SHP77 (cell line): Measurements from ENCODE around the gene LYPD8.

Experiments
- DNase-seq, 2 experiments: peaks; one replicate each; lab custom pipeline; 2025; lab: John Stamatoyannopoulos, UW

LYPD8 gene

DNA sequence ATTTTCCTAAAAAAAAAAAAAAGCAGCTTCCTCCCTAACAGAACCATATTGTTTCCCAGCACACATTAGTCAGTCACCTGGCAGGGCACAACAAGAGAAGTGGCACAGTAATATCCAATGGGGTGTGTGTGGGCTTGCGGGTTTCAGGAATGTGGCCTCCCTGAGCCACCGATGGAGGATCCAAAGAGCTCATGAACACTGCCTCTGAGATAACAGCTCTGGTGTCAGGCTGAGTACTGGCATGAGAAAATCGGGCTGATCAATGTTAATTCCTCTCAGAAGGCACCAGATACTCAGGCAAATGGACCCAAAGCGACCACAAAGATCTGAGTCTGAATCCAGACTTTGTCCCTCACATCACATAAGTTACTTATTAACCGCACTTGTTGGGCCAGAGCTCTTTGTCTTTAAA lies 2.2 kb upstream of the LYPD8 start:
- no peak for DNase-seq

DNA sequence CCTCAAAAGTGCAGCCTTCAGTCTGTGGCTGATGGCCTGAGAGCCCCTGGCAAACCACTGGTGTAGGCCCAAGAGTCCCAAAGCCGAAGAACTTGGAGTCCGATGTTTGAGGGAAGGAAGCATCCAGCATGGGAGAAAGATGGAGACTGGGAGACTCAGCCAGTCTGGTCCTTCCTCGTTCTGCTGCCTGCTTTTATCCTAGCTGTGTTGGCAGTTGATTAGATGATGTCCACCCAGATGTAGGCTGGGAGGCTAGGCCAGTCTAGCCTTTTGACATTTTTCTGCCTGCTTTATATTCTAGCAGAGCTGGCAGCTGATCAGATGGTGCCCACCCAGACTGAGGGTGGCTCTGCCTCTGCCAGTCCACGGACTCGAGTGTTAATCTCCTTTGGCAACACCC lies 1.1 kb upstream of the LYPD8 start:
- DNase-seq = no peak

DNA sequence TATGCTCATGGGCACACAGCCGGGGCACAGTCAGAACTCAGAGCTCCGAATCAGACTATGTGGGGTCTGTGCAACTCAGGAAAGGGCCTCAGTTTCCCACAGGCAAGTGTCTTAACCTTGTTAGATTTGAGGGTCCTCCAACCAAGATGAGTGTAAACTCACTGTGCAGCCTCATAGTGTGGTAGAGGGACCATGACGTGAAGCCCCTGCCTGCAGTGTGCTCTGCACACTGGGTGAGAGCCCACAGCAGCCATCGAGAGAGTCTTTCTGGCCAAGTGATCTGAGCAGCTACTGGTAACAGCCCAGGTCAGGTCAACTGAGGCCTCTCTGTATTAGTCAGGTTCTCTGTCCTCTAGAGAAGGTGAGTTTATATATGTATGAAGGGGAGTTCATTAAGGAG lies 592 bp upstream of the LYPD8 start:
- DNase-seq = no peak

DNA sequence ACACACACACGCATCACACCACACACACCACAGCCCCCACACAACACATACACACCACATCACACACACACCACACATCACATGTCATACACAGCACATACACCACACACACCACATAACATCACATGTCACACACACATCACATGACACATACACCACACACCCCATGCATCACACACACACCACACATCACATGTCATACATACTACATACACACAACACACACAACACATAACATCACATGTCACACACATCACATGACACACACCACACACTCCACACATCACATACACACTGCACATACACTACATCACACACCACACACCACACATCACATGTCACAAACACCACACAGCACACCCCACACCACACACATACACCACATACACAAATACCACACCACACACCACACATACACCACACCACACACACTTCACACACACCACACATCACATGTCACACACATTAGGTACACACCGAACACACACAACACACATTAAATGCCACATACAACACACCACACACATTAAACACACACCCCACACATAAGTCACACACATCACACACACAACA lies 1.8 kb downstream of the LYPD8 start:
- DNase-seq = no peak

DNA sequence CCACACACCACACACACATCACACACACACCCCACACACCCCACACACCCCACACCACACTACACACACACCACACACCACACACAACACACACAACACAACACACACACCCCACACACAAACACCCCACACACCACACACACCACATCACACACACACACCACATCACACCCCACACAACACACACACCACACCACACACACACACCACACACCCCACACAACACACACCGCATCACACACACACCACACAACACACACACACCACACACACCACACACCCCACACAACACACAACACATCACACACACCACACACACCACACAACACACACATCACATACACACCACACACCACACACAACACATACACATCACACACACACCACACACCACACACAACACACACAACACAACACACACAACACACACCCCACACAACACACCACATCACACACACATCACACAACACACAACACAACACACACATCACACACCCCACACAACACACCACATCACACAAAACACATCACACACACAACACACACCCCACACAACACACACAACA lies 2.4 kb downstream of the LYPD8 start:
- no peak for DNase-seq

DNA sequence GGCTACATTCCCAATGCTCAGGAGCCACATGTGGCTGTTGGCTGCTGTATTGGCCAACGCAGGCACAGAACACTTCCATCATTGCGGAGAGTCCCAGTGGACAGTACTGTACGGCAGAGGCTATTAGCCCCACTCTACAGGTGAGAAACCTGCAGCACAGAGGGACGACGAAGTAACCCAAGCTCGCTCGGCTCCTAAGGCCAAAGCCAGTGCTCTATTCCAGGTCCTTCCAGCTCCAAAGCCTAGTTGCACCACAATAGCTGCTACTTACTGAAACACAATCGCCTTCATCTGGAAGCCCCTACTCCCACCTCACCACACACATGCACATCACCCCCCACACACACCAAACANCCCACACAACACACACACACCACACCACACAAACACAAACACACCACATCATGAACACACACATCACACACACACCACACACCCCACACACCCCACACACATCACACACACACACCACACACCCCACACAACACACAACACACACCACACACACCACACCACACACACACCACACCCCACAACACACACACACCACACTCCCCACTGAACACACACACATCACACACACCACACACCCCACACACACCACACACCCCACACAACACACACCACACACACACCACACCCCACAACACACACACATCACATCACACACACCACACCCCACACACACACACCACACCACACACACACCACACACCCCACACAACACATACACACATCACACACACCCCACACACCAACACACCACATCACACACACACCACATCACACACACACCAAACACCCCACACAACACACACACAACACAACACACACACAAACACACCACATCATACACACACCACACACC lies 3.2 kb downstream of the LYPD8 start:
- DNase-seq = no peak

DNA sequence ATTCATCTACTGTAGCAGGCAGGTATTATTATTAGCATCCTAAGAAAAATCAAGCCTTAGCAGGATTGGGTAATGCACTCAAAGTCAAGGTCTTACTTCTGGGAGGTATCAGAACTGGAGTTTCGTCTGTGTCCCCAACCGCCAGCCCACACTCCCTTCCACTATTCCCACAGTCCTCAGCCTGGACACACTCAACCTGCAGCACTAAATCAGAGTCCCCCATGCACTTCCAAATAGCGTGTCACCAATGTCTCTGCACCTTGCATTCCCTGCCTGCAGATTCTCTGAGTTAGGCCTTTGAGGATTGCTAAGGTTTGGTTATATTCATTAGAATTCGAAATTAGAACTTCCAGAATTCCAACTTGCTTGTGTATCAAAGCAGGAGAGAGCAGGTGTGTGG lies 3.9 kb downstream of the LYPD8 start:
- DNase-seq = no peak

DNA sequence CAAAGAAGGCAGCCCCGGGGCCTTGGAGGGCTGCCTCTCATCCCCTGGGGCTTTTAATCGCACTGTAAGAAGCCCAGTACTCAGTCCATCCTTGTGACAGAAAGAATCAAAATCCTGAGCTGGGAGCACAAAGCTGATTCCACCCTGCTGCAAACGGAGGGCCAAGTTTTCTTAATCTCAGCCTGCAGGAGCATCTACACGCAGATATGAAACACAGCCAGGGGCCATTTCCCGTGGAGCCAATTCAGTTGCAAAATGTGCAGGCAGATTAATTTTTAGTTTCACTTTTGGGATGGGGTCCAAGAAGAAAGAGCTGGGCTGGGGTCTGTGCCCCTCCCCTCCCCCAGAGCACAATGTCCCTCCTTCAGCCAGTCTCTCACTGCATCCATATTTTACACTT lies 4.4 kb downstream of the LYPD8 start:
- DNase-seq = no peak

DNA sequence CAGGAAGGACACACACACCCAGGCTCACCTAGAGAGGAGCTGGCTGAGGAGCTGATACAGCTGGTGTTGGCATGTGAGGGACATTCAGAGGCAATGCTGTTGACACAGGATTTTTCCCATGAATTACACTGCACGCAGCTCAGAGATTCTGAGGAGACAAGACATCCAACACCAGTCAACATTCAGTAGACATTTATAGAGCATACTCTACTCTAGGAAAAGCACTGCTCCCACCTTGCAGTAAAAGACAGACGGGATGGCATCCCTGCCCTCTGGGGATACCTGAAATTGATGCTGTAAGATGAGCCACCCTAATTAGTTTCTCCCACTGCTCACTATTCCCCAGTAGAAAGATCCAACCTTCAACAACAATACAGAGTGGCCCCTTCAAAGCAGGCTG lies 5.1 kb downstream of the LYPD8 start:
- peak in 1 of 2 experiments; percentile 7 for DNase-seq

DNA sequence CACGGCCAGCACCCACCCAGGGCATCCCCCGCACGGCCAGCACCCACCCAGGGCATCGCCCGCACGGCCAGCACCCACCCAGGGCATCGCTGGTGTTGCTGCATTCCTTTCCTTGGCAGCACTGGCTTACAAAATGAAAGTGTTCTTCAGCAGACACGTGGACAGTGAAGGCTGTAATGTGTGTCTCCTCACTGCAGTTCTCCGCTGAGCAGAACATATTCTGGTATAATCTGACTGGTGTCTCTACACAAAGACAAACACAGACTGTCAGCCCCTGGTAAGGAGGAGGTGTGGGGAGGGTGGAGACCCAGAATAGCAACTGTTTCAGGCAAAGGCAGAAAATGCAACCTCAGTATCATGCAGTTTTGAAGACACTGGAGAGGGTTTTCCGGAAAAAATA lies 7.3 kb downstream of the LYPD8 start:
- DNase-seq = no peak

DNA sequence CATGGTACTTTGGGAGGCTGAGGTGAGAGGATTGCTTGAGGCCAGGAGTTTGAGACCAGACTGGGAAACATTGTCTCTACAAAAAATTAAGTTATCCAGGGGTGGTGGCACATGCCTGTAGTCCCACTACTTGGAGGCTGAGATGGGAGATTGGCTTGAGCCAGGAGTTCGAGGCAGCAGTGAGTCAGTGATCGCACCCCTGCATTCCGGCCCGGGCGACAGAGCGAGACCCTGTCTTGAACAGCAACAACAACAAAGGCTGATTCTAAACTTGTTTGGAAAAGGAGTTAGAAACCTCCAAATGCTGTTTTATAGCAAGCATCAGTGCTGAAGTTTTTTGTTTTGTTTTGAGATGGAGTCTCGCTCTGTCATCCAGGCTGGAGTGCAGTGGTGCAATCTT lies 14.7 kb downstream of the LYPD8 start:
- no peak for DNase-seq

DNA sequence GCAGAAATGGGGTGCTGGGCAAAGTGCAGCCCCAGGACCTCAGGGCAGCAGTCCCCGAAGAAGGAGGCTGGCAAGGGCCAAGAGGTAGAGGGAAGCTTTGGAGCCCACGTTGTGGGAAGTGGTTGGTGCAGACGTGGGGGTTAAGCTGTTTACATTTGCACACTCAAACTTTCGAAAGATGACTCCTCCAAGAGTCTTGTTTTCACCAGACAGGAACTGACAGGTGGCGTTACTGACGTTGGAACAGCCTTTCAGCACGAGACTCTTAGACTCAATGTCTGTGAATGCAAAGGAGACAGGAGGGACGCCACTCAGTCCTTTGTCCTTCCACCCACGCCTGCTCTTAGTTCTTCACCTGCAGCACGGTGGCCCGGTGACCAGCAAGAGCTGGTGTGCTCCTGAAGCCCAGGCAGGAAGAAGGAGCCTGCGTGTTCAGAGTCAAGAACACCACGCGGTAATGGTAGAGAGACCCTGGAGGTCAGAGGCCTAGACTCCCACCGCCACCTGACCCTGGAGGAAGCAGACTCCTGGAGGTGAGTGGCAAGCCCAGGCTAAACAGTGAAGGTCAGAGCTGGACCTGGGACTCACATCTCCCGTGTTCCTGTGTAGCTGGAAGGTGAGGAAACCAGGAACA lies 15.9 kb downstream of the LYPD8 start:
- no peak for DNase-seq

DNA sequence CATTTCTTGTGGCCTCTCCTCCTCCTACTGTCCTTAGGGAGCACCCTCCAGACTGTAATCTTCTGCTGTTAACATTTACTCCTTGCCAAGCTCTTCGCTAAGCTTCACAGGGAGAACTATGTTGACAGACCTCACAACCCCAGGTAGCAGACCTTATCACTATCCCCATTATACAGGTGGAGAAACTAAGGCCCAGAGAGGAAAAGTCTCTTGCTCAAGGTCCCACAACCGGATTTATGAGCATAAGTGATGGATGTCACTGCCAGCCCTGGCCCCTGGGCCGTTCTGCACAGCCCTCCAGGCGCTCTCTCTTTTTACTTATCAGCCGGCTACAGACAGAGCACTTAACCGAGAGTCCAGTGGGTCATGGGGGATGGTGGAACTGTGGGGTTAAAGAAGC lies 18.1 kb downstream of the LYPD8 start:
- DNase-seq = no peak

DNA sequence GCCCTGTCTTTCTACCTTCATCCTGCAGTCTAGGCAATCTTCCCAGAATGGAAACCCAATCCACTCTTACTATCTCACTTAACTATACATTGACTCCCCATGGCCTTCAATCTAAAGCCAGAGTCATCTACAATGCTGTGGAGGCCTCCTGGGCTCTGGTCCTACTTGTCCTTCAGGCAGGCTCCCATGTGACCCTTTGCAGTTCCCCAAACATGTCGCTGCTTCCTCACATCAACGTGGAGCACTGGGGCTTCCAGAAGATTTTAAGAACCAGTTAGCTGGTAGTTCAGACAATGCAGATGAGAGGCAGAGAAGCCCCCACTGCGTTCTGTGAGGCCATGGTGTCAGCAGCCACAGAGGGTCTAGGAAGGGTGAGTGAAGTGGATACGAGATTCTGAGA lies 18.6 kb downstream of the LYPD8 start:
- no peak for DNase-seq

DNA sequence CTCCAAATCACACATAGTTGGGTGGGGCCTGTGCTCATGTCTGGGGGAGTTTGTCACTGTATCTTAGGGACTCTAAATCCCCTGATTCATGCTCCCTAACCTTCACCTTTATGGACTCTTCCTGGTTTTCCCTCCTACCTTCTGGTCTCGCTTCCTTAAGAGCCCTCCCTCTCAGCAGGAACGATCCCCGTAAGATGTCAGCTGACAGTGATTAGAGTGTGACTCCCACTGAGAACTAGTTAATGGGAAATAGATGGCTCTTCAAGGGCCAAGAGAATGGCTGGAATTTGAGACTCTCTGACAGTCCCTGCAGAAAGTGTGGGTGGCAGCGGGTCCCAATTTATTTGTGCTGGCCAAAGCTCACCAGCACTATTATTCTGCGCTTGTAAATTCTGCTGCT lies 22.0 kb downstream of the LYPD8 start:
- no peak for DNase-seq

DNA sequence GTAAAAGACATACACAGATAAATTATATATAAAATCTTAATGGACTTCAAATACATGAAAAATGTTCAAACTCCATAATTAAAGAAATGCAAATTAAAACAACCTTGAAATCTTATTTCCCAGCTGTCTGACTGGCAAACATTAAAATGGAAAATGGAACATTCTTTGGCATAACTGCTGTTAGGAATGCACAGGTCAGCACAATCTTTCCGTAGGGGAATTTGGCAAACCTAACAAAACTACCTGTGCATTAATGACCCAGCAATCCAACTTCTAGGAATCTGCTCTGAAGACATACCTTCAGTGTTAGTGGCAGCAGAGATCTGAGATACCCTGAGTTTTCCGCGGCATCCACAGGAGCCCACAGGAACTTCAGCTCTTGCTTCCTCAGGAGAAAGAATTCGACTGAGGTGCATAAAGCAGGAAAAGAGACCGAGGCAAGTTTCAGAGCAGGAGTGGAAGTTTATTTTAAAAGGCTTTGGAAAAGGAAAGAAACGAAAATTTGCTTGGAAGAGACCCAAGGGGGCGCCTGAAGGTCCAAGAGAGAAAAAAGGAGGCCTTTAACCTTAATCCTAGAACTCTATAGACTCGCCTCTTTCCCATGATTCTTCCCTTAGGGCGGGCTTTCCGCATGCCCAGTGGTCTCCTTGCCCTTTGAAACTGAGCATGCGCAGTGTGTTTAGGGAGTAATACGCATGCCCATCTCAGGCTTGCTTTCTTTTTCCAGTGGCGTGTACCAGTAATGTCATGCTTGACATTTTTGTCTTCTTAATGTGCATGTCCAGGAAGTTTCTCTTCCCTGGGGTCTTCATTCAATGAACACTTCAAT lies 24.8 kb downstream of the LYPD8 start:
- peak in 1 of 2 experiments; percentile 6 for DNase-seq

DNA sequence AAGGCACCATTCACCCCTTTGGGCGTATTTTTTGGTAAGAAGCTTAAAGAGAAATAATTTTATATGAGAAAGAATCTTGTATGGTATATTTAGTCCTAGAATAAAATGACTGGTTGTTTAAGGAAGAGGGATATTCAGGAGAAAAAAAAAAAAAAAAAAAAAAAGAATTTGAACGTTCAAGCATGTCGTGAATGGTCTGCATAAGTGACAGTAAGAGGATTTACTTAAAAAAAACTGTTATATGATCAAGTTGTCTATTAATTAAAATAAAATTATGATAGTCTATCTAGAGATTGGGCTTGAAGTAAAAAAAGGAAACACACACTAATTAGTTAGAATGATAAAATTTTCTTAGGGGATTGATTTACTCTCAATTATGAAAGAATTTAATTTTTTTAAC lies 41.3 kb downstream of the LYPD8 start:
- DNase-seq = no peak

DNA sequence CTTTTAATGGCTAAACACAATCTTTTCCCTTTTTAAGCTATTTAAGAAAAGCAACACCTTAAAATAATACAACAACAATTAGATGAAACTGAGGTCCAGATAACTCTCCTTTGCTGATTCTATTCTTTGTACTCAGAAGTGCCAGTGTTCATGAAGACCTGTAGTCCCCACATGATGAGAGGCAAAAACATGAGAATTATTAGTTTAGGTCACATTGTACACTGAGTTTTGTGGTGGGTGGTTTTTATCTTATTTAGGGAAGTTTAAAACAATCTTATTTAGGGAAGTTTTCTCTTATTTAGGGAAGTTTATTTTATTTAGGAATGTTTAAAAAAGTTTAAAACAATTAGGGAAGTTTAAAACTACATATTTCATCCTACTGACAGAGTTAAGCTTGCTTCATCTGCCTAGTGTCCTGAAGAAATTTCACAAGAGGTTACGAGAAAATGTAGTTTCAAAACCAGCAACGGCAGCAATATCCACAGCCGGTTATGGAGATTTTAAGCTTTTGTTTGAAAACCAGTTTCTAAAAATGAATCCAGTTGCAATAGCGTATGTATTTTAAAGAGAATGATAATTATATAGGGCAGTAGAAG lies 45.2 kb downstream of the LYPD8 start:
- no peak for DNase-seq

DNA sequence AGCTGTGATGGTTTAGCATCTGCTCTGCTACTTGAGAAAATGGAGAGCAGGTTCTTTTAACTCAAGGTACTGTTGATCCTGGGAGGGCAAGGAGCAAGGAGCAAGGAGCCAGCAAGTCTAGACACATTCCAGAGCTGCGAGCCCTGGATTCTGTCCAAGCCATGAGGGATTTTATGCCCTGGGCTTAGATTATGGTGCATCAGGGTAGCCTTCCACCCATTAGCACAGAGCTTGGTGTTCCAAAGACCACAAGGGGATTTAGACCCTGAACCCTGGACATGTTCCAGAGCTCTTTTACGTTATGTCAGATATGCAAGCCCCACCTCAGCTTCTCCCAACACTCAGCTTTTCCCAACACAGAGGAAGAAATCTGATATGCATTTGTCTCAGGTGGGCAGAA lies 51.0 kb downstream of the LYPD8 start:
- no peak for DNase-seq

DNA sequence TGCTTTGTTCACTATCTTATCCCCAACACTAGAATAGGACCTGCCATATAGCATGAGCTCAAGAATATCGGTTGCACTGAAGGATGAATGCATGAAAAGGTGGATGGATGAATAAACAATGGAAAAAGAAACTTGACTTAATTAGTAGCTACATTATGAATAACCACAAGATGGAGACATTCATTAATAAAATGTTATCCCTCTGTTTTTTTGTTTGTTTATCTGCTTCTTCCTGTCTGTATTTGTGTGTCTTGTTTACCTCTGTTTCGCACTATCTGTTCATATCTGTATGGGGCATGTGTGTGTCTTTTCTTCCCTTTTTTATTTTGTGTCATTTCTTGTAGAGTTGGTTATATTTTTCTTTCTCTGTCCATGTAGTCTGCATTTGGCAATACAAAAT lies 51.9 kb downstream of the LYPD8 start:
- DNase-seq = no peak

DNA sequence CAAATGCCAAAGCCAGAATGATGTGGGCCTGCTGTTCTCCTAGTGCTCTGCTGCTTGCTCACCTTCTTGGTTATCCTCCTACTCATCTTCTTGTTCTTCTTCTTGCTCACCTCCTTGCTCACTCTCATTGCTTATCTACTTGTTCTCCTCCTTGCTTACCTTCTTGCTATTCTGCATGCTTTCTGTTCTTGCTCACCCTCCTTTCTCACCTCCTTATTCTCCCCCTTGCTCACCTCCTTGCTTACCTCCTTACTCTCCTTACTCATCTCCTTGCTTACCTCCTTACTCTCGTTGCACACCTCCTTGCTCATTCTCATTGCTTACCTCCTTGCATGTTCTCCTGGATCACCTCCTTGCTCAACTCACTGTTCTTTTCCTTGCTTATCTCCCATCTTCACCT lies 52.8 kb downstream of the LYPD8 start, which contains the start of gene OR14I1:
Gene OR14I1 (minus strand): TSS at position 53 of the 400 bp plus-strand sequence.
- no peak for DNase-seq

DNA sequence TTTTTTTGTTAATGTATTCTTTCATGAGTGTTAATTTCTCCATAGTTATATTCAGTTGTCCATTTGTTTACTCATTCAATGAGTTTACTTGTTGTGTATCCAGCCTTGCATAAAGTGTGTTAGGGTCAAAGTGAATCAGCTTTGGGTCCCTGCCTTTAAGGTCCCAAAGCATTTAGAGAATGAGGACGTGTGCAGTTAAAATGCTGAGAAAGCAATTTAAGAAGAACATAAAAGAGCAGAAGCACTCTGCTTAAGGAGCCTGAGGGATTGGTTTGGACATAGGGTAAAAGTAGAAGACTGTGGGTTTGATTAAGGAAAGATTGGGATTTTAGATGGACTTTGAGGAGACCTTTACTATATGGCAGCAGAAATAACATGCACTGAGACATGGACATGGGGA lies 56.5 kb downstream of the LYPD8 start:
- DNase-seq = no peak
